K562 (cell line): ENCODE measurements around the gene GPD2. TPM values are rescaled to one million over a fixed set of nuclear protein-coding genes. Genes with fewer than 3 reads are reported as not detected.

Experiments
- ATAC-seq: fragments of 200-7000 bp; cut with Tn5 transposase; 3 replicates; pipeline ENCODE4 v1.9.1; 2020; ENCODE audit warnings: moderate library complexity
- BruUV-seq: library from RNA; stranded (reverse); fragments of 400-500 nt; replicated peaks from 2 replicates; lab custom pipeline; 2021; lab: Mats Ljungman, UMichigan
- CTCF ChIA-PET: fragments of 300-600 bp; formaldehyde crosslinking; extraction: SDS; loops from one replicate; lab custom pipeline; 2021; ENCODE audit warnings: low intra/inter-chr PET ratio; lab: Yijun Ruan, JAX
- POLR2A ChIA-PET: fragments of 300-600, 350-650 bp; sonication (Branson Sonifier 250); formaldehyde crosslinking; extraction: SDS; loops from one replicate; lab custom pipeline; 2021; ENCODE audit warnings: antibody characterized with exemption, inconsistent platforms; lab: Yijun Ruan, JAX
- DNase-seq, 4 experiments: peaks; one replicate each; pipeline versions ENCODE4 v3.0.0 to v3.0.0-alpha.2; 2011 to 2018; ENCODE audit warnings: low spot score in 3 of 4, mixed read lengths in 3 of 4; ENCODE audit errors: extremely low read depth in 1 of 4
- FAIRE-seq: peaks from 2 replicates; lab custom pipeline; 2011; peaks lifted over from hg19 to GRCh38; lab: Jason Lieb, UNC
- H2AFZ ChIP-seq: 2 replicates; pipeline ENCODE4 v1.6.0; 2011; ENCODE audit warnings: low read depth, low read length, control low read depth, inconsistent platforms
- H3K27ac ChIP-seq: fragments of 200-600 bp; 3 replicates; pipeline ENCODE4 v1.8.0; 2011; ENCODE audit warnings: low read depth, mild to moderate bottlenecking, control low read depth, inconsistent platforms, low read length, moderate library complexity, mixed read lengths; ENCODE audit errors: extremely low read depth
- H3K27me3 ChIP-seq, 2 experiments: fragments of 300-600 bp in 1 of 2; 2 replicates in 1 of 2; 3 replicates in 1 of 2; pipeline versions ENCODE4 v1.6.0 to v1.8.0; 2011; ENCODE audit warnings: inconsistent platforms in 2 of 2, low read length in 2 of 2, mild to moderate bottlenecking in 1 of 2, mixed read lengths in 1 of 2, moderate library complexity in 1 of 2; ENCODE audit not compliant: control insufficient read depth in 2 of 2, insufficient read depth in 2 of 2
- H3K36me3 ChIP-seq: fragments of 300-600 bp; 3 replicates; pipeline ENCODE4 v1.8.0; 2011; ENCODE audit warnings: mild to moderate bottlenecking, low read length, inconsistent platforms; ENCODE audit not compliant: control insufficient read depth, insufficient read depth
- H3K4me1 ChIP-seq, 2 experiments: fragments of 200-600 bp in 1 of 2; replicated peaks in 1 of 2; 2 replicates in 1 of 2; 3 replicates in 1 of 2; pipeline versions ENCODE4 v1.5.1 to v1.8.0; 2011; ENCODE audit warnings: inconsistent platforms in 2 of 2, low read length in 2 of 2, mild to moderate bottlenecking in 1 of 2, mixed read lengths in 1 of 2, moderate library complexity in 1 of 2; ENCODE audit not compliant: control insufficient read depth in 2 of 2, insufficient read depth in 2 of 2
- H3K4me2 ChIP-seq: 2 replicates; pipeline ENCODE4 v1.6.1; 2011; ENCODE audit warnings: low read length, control low read depth, inconsistent platforms, mixed read lengths; ENCODE audit not compliant: insufficient read depth
- H3K4me3 ChIP-seq: fragments of 200-600 bp; sonication (generic), shearing (Covaris generic); 2 replicates; pipeline ENCODE4 v1.5.1; 2016; ENCODE audit warnings: control low read depth, inconsistent platforms
- H3K79me2 ChIP-seq: fragments of 200-600 bp; 3 replicates; pipeline ENCODE4 v1.8.0; 2011; ENCODE audit warnings: low read length, inconsistent platforms; ENCODE audit not compliant: control insufficient read depth, insufficient read depth
- H3K9ac ChIP-seq, 2 experiments: 2 replicates each; pipeline versions ENCODE4 v1.6.0 to v1.6.1; 2011; ENCODE audit warnings: low read depth in 2 of 2, low read length in 2 of 2, control low read depth in 1 of 2, inconsistent platforms in 1 of 2, mild to moderate bottlenecking in 1 of 2, mixed read lengths in 1 of 2; ENCODE audit not compliant: insufficient read depth in 1 of 2
- H3K9me1 ChIP-seq: one replicate; pipeline ENCODE4 v1.6.0; 2011; ENCODE audit warnings: inconsistent platforms, mild to moderate bottlenecking, low read length, moderate library complexity; ENCODE audit not compliant: control insufficient read depth, insufficient read depth
- H3K9me3 ChIP-seq: replicated peaks from 2 replicates; pipeline ENCODE4 v1.5.1; 2011; ENCODE audit warnings: low read depth, low read length, inconsistent platforms; ENCODE audit not compliant: control insufficient read depth, insufficient read depth
- H4K20me1 ChIP-seq: replicated peaks from 2 replicates; pipeline ENCODE4 v1.6.1; 2011; ENCODE audit warnings: low read length, inconsistent platforms, mixed read lengths; ENCODE audit not compliant: control insufficient read depth, insufficient read depth
- BDP1 ChIP-seq: IDR thresholded peaks from 3 replicates; pipeline ENCODE4 v1.6.1; 2011; ENCODE audit not compliant: insufficient read length, insufficient read depth
- ETV5 ChIP-seq: sonication (generic); formaldehyde crosslinking; IDR thresholded peaks from 2 replicates; pipeline ENCODE4 v1.4.0; 2020; ENCODE audit warnings: low read depth, mild to moderate bottlenecking, missing genetic modification reagents
- GABPB1 ChIP-seq: sonication (generic); formaldehyde crosslinking; IDR thresholded peaks from 2 replicates; pipeline ENCODE4 v1.8.0; 2022; ENCODE audit warnings: mild to moderate bottlenecking, missing genetic modification reagents
- KLF16 ChIP-seq: IDR thresholded peaks from 2 replicates; pipeline ENCODE4 v1.6.1; 2016; ENCODE audit warnings: antibody characterized with exemption
- PRPF4 ChIP-seq: fragments of 200-400 bp; formaldehyde crosslinking; IDR thresholded peaks from one replicate; pipeline ENCODE4 v1.6.1; 2017; ENCODE audit warnings: low read length, low read depth, mild to moderate bottlenecking; ENCODE audit not compliant: insufficient read depth, poor library complexity, severe bottlenecking
- RB1 ChIP-seq: fragments of 450-650 bp; IDR thresholded peaks from 2 replicates; pipeline ENCODE4 v1.6.1; 2017; ENCODE audit warnings: low read depth, mild to moderate bottlenecking
- SMC3 ChIP-seq: conservative IDR thresholded peaks from 2 replicates; pipeline ENCODE4 v1.6.1; 2011; ENCODE audit warnings: low read depth, low read length, improper control_type of control experiment; ENCODE audit not compliant: insufficient read depth
- TEAD2 ChIP-seq: fragments of 450-650 bp; IDR thresholded peaks from 2 replicates; pipeline ENCODE4 v1.6.1; 2016; ENCODE audit warnings: missing genetic modification characterization, control low read depth, missing compliant biosample characterization
- ZNF134 ChIP-seq: fragments of 250-450 bp; sonication (Bioruptor Pico); conservative IDR thresholded peaks from 2 replicates; pipeline ENCODE4 v1.4.0; 2020
- ZNF232 ChIP-seq: sonication (generic); formaldehyde crosslinking; IDR thresholded peaks from 2 replicates; pipeline ENCODE4 v1.8.0; 2022; ENCODE audit warnings: mild to moderate bottlenecking, missing genetic modification reagents
- ZSCAN29 ChIP-seq: fragments of 450-650 bp; IDR thresholded peaks from 2 replicates; pipeline ENCODE4 v1.6.1; 2017
- WGBS: fragments of 100-300 bp; shearing (Covaris generic); methylation state at CpG from one replicate; pipeline ENCODE4 v1.1.6; 2016; ENCODE audit warnings: low coverage, mixed read lengths; ENCODE audit not compliant: insufficient coverage; ENCODE audit errors: missing lambda C conversion rate; 5-methylcytosine and 5-hydroxymethylcytosine counted together
- in situ Hi-C: fragments of 300-500 bp; cut with MboI; formaldehyde crosslinking; loops from 4 replicates; pipeline ENCODE4 v1.15.0; 2018; ENCODE audit warnings: inconsistent platforms, mixed read lengths
- intact Hi-C: fragments of 100-400 bp; cut with micrococcal nuclease; formaldehyde crosslinking; loops from 2 replicates; pipeline ENCODE4 v1.14.2; 2022
- polyA plus RNA-seq, 8 experiments: library from polyadenylated mRNA; depleted of rRNA in 4 of 8; stranded (reverse) in 5 of 8; unstranded in 3 of 8; fragments of >200 nt; fragmentation: Nextera tagmentation in 2 of 8; fragmentation: Illumina TruSeq in 1 of 8; extraction: Ambion mirVana in 2 of 8; extraction: Trizol in 1 of 8; gene quantifications; 2 replicates each; pipeline versions ENCODE4 v1.2.1 to v1.2.3, GENCODE V29; 2011 to 2014; ENCODE audit warnings: inconsistent platforms in 1 of 8, missing spikeins in 1 of 8
- total RNA-seq, 7 experiments: library from RNA; depleted of rRNA in 6 of 7; stranded (reverse); fragments of >200 nt in 6 of 7; fragmentation: Illumina TruSeq in 2 of 7; extraction: Trizol in 2 of 7; gene quantifications; 2 replicates each; pipeline versions ENCODE4 v1.2.1 to v1.2.3, GENCODE V29; 2011 to 2021; ENCODE audit warnings: low replicate concordance in 1 of 7
- TF ChIP-seq, protein P1 (sequence below): fragments of 250-450 bp; sonication (Bioruptor Pico); IDR thresholded peaks from 2 replicates; pipeline ENCODE4 v1.5.0; 2021
- TF ChIP-seq, protein P2 (sequence below): fragments of 450-650 bp; IDR thresholded peaks from 2 replicates; pipeline ENCODE4 v1.6.1; 2017; ENCODE audit warnings: antibody characterized with exemption
- TF ChIP-seq, protein P3 (sequence below): sonication (generic); formaldehyde crosslinking; IDR thresholded peaks from 2 replicates; pipeline ENCODE4 v1.8.1; 2022; ENCODE audit warnings: missing genetic modification reagents
- TF ChIP-seq, protein P4 (sequence below): sonication (generic); formaldehyde crosslinking; IDR thresholded peaks from 2 replicates; pipeline ENCODE4 v1.8.1; 2023; ENCODE audit warnings: missing genetic modification reagents, mild to moderate bottlenecking, borderline replicate concordance

GPD2 gene
- total and polyA plus RNA-seq, 9 of the 15 experiments (the other 6 are each of a cell fraction or from before 2014, with no cell fraction given), result 5.2 to 39.2 (median 19.0) TPM

DNA sequence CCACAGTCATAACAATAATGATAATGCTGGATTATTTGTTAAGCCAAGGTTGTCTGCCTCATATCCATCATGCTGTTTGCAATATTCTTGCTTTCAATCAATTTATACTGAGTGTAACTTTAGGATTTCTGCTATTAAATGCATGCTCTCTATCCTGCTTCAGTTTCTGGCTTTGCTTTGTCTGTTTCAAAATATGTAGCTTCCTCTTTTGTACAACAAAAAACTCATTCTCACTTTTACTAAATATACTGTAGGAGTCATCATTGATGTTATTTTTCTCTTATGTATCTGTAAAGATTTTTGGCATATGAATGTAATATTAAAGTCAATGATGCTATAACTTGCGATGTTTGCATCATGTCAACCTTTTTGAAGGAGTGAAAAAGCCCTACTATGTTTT lies 149.3 kb downstream of the GPD2 start:
- intact Hi-C loops (loop anchor here (5.0 to 10.0 kb wide), 4 partner anchors 151 to 1208 kb away; partner anchors contain the start of gene GPD2), in situ Hi-C loops (loop anchor here (10.0 kb wide), 1 partner anchor 251 kb away; the partner anchor contains the start of gene NR4A2)
- no peaks in the 10 kb centered on the region for H3K9me3 ChIP-seq
- H3K9ac ChIP-seq, result no peak overlapping the region
- no peaks in the 10 kb centered on the region for H3K27me3 ChIP-seq
- H2AFZ ChIP-seq, result no peak overlapping the region
- H3K27ac ChIP-seq, result no peak overlapping the region
- no peak for ATAC-seq
- H3K4me3 ChIP-seq, result no peak overlapping the region
- no peaks in the 10 kb centered on the region for H4K20me1 ChIP-seq
- H3K4me2 ChIP-seq, result no peak overlapping the region
- DNase-seq, result no peak
- 41% methylated on average over 1 of the region's 1 CpG for whole genome bisulfite sequencing
- H3K4me1 ChIP-seq, result no peaks in the 10 kb centered on the region
- FAIRE-seq, result no peak
- ChIA-PET CTCF (no interaction called here), POLR2A (interaction anchor here (0.8 kb wide), 1 partner anchor 292 kb away, joined by 4 read pairs; no protein-coding TSS in a partner anchor)
- TSS peak; percentile 25 for BruUV-seq
- H3K79me2 ChIP-seq, result no peaks in the 10 kb centered on the region
- no peaks in the 10 kb centered on the region for H3K36me3 ChIP-seq
- no peaks in the 10 kb centered on the region for H3K9me1 ChIP-seq
- TF ChIP-seq, protein P1, sequence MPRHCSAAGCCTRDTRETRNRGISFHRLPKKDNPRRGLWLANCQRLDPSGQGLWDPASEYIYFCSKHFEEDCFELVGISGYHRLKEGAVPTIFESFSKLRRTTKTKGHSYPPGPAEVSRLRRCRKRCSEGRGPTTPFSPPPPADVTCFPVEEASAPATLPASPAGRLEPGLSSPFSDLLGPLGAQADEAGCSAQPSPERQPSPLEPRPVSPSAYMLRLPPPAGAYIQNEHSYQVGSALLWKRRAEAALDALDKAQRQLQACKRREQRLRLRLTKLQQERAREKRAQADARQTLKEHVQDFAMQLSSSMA (CRISPR knock-in tag), result no peak
- TF ChIP-seq, protein P2, sequence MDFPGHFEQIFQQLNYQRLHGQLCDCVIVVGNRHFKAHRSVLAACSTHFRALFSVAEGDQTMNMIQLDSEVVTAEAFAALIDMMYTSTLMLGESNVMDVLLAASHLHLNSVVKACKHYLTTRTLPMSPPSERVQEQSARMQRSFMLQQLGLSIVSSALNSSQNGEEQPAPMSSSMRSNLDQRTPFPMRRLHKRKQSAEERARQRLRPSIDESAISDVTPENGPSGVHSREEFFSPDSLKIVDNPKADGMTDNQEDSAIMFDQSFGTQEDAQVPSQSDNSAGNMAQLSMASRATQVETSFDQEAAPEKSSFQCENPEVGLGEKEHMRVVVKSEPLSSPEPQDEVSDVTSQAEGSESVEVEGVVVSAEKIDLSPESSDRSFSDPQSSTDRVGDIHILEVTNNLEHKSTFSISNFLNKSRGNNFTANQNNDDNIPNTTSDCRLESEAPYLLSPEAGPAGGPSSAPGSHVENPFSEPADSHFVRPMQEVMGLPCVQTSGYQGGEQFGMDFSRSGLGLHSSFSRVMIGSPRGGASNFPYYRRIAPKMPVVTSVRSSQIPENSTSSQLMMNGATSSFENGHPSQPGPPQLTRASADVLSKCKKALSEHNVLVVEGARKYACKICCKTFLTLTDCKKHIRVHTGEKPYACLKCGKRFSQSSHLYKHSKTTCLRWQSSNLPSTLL, result no peak
- TF ChIP-seq PRPF4 (no peak), ZNF232 (CRISPR knock-in tag) (no peak), ETV5 (no peak), GABPB1 (CRISPR knock-in tag) (no peak), ZNF134 (CRISPR knock-in tag) (no peak), TEAD2 (tag) (no peak), ZSCAN29 (no peak), RB1 (no peak), SMC3 (no peak), BDP1 (no peak), KLF16 (no peak)
- TF ChIP-seq, protein P3, sequence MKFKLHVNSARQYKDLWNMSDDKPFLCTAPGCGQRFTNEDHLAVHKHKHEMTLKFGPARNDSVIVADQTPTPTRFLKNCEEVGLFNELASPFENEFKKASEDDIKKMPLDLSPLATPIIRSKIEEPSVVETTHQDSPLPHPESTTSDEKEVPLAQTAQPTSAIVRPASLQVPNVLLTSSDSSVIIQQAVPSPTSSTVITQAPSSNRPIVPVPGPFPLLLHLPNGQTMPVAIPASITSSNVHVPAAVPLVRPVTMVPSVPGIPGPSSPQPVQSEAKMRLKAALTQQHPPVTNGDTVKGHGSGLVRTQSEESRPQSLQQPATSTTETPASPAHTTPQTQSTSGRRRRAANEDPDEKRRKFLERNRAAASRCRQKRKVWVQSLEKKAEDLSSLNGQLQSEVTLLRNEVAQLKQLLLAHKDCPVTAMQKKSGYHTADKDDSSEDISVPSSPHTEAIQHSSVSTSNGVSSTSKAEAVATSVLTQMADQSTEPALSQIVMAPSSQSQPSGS (CRISPR knock-in tag), result no peak
- TF ChIP-seq, protein P4, sequence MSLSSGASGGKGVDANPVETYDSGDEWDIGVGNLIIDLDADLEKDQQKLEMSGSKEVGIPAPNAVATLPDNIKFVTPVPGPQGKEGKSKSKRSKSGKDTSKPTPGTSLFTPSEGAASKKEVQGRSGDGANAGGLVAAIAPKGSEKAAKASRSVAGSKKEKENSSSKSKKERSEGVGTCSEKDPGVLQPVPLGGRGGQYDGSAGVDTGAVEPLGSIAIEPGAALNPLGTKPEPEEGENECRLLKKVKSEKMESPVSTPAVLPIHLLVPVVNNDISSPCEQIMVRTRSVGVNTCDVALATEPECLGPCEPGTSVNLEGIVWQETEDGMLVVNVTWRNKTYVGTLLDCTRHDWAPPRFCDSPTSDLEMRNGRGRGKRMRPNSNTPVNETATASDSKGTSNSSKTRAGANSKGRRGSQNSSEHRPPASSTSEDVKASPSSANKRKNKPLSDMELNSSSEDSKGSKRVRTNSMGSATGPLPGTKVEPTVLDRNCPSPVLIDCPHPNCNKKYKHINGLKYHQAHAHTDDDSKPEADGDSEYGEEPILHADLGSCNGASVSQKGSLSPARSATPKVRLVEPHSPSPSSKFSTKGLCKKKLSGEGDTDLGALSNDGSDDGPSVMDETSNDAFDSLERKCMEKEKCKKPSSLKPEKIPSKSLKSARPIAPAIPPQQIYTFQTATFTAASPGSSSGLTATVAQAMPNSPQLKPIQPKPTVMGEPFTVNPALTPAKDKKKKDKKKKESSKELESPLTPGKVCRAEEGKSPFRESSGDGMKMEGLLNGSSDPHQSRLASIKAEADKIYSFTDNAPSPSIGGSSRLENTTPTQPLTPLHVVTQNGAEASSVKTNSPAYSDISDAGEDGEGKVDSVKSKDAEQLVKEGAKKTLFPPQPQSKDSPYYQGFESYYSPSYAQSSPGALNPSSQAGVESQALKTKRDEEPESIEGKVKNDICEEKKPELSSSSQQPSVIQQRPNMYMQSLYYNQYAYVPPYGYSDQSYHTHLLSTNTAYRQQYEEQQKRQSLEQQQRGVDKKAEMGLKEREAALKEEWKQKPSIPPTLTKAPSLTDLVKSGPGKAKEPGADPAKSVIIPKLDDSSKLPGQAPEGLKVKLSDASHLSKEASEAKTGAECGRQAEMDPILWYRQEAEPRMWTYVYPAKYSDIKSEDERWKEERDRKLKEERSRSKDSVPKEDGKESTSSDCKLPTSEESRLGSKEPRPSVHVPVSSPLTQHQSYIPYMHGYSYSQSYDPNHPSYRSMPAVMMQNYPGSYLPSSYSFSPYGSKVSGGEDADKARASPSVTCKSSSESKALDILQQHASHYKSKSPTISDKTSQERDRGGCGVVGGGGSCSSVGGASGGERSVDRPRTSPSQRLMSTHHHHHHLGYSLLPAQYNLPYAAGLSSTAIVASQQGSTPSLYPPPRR (CRISPR knock-in tag), result no peak
